IgD-negative memory B cell (primary cell): ENCODE data around the gene GPR75. TPM values are rescaled to one million over a fixed set of nuclear protein-coding genes. Genes with fewer than 3 reads are reported as not detected.

Source experiments
- polyA plus RNA-seq: library from polyadenylated mRNA; unstranded; fragments of 300-500 nt; fragmentation: Illumina TruSeq; gene quantifications from one replicate; pipeline ENCODE4 v1.2.3, GENCODE V29; 2021

The GPR75 gene
- polyA plus RNA-seq, 1 donor from 2014 or later, result 0.10 TPM

Other genes starting within 250 kb of the GPR75 start
- 6.8 TPM for gene CHAC2, start 92.2 kb downstream of the GPR75 start, polyA plus RNA-seq
- gene ASB3, start 73.0 kb downstream of the GPR75 start, polyA plus RNA-seq, result 14.7 TPM
- gene ERLEC1, start 72.9 kb downstream of the GPR75 start, polyA plus RNA-seq, result 23.7 TPM
- 6.3 TPM for gene PSME4, start 111.0 kb upstream of the GPR75 start, polyA plus RNA-seq